Stimulated activated effector memory CD8-positive, alpha-beta T cell treated with anti-CD3 and anti-CD28 coated beads, Interleukin-12 subunit alpha, Interleukin-12 subunit beta, amount 100 ng/mL, for 72 hours (primary cell): ENCODE data around the gene SLC25A21.
A peak's percentile ranks its signal among the peaks of the same experiment; 100 is the strongest.
"Not testable (repeated sequence)": the region's sequence is repeated elsewhere in the genome, so short reads cannot be mapped to it uniquely, and the experiment has no call there.

Source experiments
- ATAC-seq: fragments of 150-1000 bp; cut with Tn5 transposase; 2 replicates; pipeline ENCODE4 v1.10.0; 2021
- DNase-seq, 2 donors: peaks; one replicate each; pipeline ENCODE4 v3.0.0; 2021 to 2022; ENCODE audit warnings: low spot score in 2 of 2
- H3K27ac Mint-ChIP-seq: one replicate; pipeline ENCODE4 v1.8.0; 2022; ENCODE audit warnings: mild to moderate bottlenecking, mixed read lengths
- H3K36me3 Mint-ChIP-seq: one replicate; pipeline ENCODE4 v1.8.0; 2022; ENCODE audit warnings: mild to moderate bottlenecking, mixed read lengths
- H3K4me1 Mint-ChIP-seq: one replicate; pipeline ENCODE4 v1.8.0; 2022; ENCODE audit warnings: mixed read lengths
- H3K4me3 Mint-ChIP-seq: one replicate; pipeline ENCODE4 v1.8.0; 2022; ENCODE audit warnings: mild to moderate bottlenecking, mixed read lengths
- H3K9me3 Mint-ChIP-seq: one replicate; pipeline ENCODE4 v1.8.0; 2022; ENCODE audit warnings: mixed read lengths

Gene SLC25A21

DNA sequence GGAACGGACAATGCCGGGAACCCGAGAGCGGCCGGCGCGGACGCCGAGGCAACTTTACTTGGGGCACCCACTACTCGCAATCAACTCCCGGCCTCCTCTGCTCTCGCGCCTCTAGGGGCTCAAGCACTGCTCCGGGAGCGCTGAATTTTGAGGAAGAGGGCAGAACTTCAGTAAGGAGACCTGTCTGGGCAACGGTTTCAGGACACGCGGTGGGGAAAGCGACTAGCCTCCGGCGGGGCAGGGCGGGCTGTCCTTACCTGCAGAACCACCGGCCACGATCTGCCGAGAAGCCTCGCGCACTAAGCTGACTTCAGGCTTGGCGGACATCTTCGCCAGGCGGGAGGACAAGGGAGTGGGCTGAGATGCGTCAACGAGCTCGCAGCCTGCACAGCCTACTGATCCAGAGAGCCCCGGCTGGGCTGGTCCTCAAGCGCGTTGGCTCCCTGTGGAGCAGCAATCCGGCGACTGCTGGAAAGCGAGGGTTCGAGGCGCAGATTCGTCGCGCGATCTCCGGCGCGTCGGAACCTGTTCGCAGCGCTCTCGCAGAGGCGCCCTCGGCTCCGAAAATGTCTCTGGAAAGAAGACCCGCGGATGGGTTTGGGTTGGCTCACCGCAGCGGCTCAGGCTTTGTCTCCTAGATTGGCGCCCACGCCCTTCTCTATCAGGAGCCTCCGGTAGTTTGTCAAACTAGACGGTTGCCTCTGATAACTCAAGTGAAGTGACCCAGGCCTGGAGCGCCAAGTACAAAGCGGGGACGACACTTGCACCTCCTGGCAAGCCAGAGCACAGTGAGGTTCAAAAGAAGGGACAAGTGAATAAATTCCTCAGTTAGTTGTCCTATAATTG, at the start of gene SLC25A21:
Gene SLC25A21, minus strand, starts transcription at position 583 of the 846 bp plus-strand sequence.
- Mint-ChIP-seq H3K36me3 (no peaks in the 10 kb centered on the region), H3K4me1 (no peaks in the 10 kb centered on the region), H3K4me3 (no peak within 1 kb of the TSS), H3K9me3 (peaks cover 13% of the 10 kb centered on the region), H3K27ac (no peak within 1 kb of the TSS)
- DNase-seq: no peak
- peak; percentile 26 for ATAC-seq

DNA sequence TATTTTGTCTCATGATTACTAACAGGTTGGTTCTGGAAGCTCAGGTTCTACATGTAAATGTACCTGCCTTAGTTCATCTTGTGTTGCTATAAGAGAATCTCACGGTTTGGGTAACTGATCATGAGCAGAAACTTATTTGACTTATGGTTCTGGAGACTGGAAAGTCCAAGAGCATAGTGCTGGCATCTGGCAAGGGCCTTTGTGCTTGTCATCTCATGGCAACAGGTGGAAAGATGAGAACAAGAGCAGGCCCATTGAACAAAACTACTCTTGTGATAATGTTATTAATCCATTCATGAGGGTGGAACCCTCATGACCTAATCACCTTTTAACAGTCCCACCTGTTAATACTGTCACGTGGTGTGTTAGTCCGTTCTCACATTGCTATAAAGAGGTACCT, 48.7 kb upstream of the SLC25A21 start:
- Mint-ChIP-seq H3K4me3 (no peak overlapping the region), H3K9me3 (peaks cover 11% of the 10 kb centered on the region)
- ATAC-seq: no peak

GRCh38 chr14:37215345-37215744, 42.9 kb upstream of the SLC25A21 start:
- Mint-ChIP-seq H3K4me3 (no peak overlapping the region), H3K4me1 (no peaks in the 10 kb centered on the region), H3K9me3 (peaks cover 18% of the 10 kb centered on the region), H3K27ac (no peak overlapping the region), H3K36me3 (no peaks in the 10 kb centered on the region)
- DNase-seq (no peak), ATAC-seq (no peak)

More for the DNA sequence above, 48.7 kb upstream of the SLC25A21 start:
- Mint-ChIP-seq H3K36me3 (no peaks in the 10 kb centered on the region), H3K27ac (no peak overlapping the region), H3K4me1 (no peaks in the 10 kb centered on the region)
- no peak for DNase-seq

DNA sequence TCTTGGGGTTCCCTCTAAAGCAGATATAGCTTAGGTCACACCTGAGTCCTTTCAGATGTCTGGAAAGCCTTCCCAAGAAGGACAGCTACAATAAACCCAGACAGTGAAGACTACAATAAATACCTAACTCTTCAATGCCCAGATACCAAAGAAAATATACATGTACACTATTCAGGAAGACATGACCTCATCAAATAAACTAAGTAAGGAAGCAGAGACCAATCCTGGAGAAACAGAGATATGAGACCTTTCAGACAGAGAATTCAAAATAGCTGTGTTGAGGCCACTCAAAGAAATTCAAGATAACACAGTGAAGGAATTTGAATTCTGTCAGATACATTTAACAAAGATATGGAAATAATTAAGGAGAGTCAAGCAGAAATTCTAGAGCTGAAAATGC, 40.6 kb upstream of the SLC25A21 start:
- Mint-ChIP-seq H3K36me3 (no peaks in the 10 kb centered on the region), H3K4me3 (no peak overlapping the region), H3K4me1 (no peaks in the 10 kb centered on the region), H3K27ac (no peak overlapping the region), H3K9me3 (peaks cover 19% of the 10 kb centered on the region)
- no peak for DNase-seq
- no peak for ATAC-seq

DNA sequence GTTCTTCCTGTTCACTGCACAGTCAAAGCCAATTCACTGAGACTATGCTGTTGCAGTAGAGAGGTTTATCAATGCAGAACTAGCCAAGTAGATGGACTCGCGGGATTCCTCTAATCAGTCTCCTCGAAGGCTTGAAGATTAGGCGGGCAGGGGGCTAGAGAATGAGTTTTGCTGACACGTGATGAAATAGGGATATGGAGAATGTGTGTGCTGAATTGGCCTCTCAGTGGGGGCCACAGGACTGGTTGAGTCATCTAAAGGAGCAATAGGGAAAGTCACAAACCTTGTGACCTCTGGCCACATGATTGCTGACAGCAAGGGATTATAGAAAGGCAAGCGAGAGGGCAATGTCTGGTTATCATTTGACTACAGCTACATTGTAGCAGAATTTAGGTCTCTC, 38.0 kb upstream of the SLC25A21 start:
- DNase-seq (no peak), ATAC-seq (no peak)
- Mint-ChIP-seq H3K4me3 (no peak overlapping the region), H3K4me1 (no peaks in the 10 kb centered on the region), H3K27ac (no peak overlapping the region), H3K9me3 (peaks cover 17% of the 10 kb centered on the region), H3K36me3 (no peaks in the 10 kb centered on the region)

- H3K4me1 Mint-ChIP-seq, H3K36me3 Mint-ChIP-seq, ATAC-seq, H3K4me3 Mint-ChIP-seq, H3K27ac Mint-ChIP-seq, DNase-seq: not testable (repeated sequence)
- peaks cover 11% of the 10 kb centered on the region for H3K9me3 Mint-ChIP-seq
Measured at GRCh38 chr14:37209617-37210016, 37.2 kb upstream of the SLC25A21 start.

- H3K4me1 Mint-ChIP-seq: not testable (repeated sequence)
Measured at GRCh38 chr14:37205623-37206605, 33.5 kb upstream of the SLC25A21 start.

GRCh38 chr14:37203423-37203822, 31.0 kb upstream of the SLC25A21 start:
- DNase-seq (no peak), ATAC-seq (no peak)
- no peak overlapping the region for H3K4me3 Mint-ChIP-seq
- H3K27ac Mint-ChIP-seq: no peak overlapping the region
- H3K36me3 Mint-ChIP-seq: no peaks in the 10 kb centered on the region
- H3K9me3 Mint-ChIP-seq: peaks cover 2% of the 10 kb centered on the region
- no peaks in the 10 kb centered on the region for H3K4me1 Mint-ChIP-seq

More at GRCh38 chr14:37205623-37206605, 33.5 kb upstream of the SLC25A21 start:
- H3K4me3 Mint-ChIP-seq, DNase-seq, H3K27ac Mint-ChIP-seq, H3K9me3 Mint-ChIP-seq, H3K36me3 Mint-ChIP-seq, ATAC-seq: not testable (repeated sequence)

DNA sequence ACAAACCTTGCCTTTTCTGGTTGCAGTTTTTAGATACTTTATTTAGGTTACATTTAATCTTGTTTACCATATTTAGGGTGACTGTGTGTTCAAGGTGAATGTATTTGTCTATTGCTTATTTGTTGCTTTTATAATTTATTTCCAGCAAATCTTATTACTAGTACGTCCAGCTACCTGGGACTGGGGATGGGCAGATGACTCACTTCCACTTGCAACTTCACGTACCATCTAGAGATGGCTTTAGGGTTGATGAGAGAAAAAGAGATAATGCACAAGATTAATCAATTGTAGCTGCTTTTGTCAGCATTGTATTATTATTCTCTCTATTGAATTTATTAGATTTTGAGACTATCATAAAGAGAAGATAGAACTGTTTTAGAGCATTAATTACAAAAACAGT, 30.4 kb upstream of the SLC25A21 start:
- Mint-ChIP-seq H3K36me3 (no peaks in the 10 kb centered on the region), H3K4me3 (no peak overlapping the region), H3K9me3 (peaks cover 2% of the 10 kb centered on the region), H3K4me1 (no peaks in the 10 kb centered on the region), H3K27ac (no peak overlapping the region)
- ATAC-seq (no peak), DNase-seq (no peak)

GRCh38 chr14:37202265-37202664, 29.9 kb upstream of the SLC25A21 start:
- Mint-ChIP-seq H3K4me3 (no peak overlapping the region), H3K27ac (no peak overlapping the region), H3K4me1 (no peaks in the 10 kb centered on the region), H3K9me3 (peaks cover 2% of the 10 kb centered on the region), H3K36me3 (no peaks in the 10 kb centered on the region)
- ATAC-seq (no peak), DNase-seq (no peak)

DNA sequence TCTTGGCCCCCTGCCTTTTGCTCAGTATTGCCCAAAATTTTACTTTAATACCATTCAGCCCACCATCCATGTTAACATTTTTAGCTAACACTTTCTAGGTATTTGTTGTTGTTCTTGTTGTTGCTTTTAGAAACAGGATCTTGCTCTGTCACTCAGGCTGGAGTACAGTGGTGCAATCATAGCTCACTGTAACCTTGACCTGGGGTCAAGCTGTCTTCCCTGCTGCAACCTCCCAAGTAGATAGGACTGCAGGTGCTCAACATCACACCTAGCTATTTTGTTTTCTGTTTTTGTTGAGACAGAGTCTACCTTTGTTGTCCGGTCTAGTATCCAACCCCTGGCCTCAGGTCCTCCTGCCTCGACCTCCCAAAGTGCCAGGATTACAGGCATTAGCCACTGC, 29.3 kb upstream of the SLC25A21 start:
- ATAC-seq (no peak), DNase-seq (no peak)
- Mint-ChIP-seq H3K36me3 (no peaks in the 10 kb centered on the region), H3K9me3 (peaks cover 2% of the 10 kb centered on the region), H3K27ac (no peak overlapping the region), H3K4me1 (no peaks in the 10 kb centered on the region), H3K4me3 (no peak overlapping the region)

- Mint-ChIP-seq H3K27ac (no peak overlapping the region), H3K9me3 (peaks cover 7% of the 10 kb centered on the region), H3K36me3 (no peaks in the 10 kb centered on the region), H3K4me1 (no peaks in the 10 kb centered on the region), H3K4me3 (no peak overlapping the region)
- DNase-seq (no peak), ATAC-seq (no peak)
Measured at GRCh38 chr14:37198907-37199306, 26.5 kb upstream of the SLC25A21 start.

- Mint-ChIP-seq H3K4me3 (peak overlapping the region; percentile 18), H3K9me3 (peaks cover 7% of the 10 kb centered on the region), H3K4me1 (no peaks in the 10 kb centered on the region), H3K36me3 (no peaks in the 10 kb centered on the region), H3K27ac (no peak overlapping the region)
- no peak for ATAC-seq
- DNase-seq: no peak
Measured at GRCh38 chr14:37198273-37198598, 25.8 kb upstream of the SLC25A21 start.

- peaks cover 7% of the 10 kb centered on the region for H3K9me3 Mint-ChIP-seq
- H3K36me3 Mint-ChIP-seq: no peaks in the 10 kb centered on the region
- DNase-seq (no peak), ATAC-seq (peak; percentile 47)
- H3K4me3 Mint-ChIP-seq: peak within 1 kb of the TSS; percentile 18
- H3K27ac Mint-ChIP-seq: no peak within 1 kb of the TSS
- H3K4me1 Mint-ChIP-seq: no peaks in the 10 kb centered on the region
Measured at GRCh38 chr14:37197421-37198272, 25.2 kb upstream of the SLC25A21 start, which contains the start of gene MIPOL1. Gene MIPOL1, plus strand, starts transcription at chr14:37197937. Its CDS starts 49,952 bp downstream, at chr14:37247889.
